Measurements from ENCODE around the gene SORCS2.

- TF ChIP-seq, protein P1, sequence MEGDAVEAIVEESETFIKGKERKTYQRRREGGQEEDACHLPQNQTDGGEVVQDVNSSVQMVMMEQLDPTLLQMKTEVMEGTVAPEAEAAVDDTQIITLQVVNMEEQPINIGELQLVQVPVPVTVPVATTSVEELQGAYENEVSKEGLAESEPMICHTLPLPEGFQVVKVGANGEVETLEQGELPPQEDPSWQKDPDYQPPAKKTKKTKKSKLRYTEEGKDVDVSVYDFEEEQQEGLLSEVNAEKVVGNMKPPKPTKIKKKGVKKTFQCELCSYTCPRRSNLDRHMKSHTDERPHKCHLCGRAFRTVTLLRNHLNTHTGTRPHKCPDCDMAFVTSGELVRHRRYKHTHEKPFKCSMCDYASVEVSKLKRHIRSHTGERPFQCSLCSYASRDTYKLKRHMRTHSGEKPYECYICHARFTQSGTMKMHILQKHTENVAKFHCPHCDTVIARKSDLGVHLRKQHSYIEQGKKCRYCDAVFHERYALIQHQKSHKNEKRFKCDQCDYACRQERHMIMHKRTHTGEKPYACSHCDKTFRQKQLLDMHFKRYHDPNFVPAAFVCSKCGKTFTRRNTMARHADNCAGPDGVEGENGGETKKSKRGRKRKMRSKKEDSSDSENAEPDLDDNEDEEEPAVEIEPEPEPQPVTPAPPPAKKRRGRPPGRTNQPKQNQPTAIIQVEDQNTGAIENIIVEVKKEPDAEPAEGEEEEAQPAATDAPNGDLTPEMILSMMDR (IDR thresholded peaks at IDR 0.05; ENCODE audit: low read depth, low read length, poor library complexity, severe bottlenecking), result no peak
- no peak for TF ChIP-seq EZH2phosphoT487 (IDR thresholded peaks at IDR 0.05; ENCODE audit: borderline replicate concordance, low read length)
Observed at GRCh38 chr4:7436256-7436655, 243.9 kb downstream of the SORCS2 start.

Data from DOHH2 (cell line).